GM10847 (cell line): ENCODE data around the gene SP2.

Experiments
- POLR2A ChIP-seq: IDR thresholded peaks from 2 replicates; pipeline ENCODE4 v1.6.1; 2011; ENCODE audit not compliant: insufficient read length; ENCODE audit errors: extremely low read depth

The SP2 gene

DNA sequence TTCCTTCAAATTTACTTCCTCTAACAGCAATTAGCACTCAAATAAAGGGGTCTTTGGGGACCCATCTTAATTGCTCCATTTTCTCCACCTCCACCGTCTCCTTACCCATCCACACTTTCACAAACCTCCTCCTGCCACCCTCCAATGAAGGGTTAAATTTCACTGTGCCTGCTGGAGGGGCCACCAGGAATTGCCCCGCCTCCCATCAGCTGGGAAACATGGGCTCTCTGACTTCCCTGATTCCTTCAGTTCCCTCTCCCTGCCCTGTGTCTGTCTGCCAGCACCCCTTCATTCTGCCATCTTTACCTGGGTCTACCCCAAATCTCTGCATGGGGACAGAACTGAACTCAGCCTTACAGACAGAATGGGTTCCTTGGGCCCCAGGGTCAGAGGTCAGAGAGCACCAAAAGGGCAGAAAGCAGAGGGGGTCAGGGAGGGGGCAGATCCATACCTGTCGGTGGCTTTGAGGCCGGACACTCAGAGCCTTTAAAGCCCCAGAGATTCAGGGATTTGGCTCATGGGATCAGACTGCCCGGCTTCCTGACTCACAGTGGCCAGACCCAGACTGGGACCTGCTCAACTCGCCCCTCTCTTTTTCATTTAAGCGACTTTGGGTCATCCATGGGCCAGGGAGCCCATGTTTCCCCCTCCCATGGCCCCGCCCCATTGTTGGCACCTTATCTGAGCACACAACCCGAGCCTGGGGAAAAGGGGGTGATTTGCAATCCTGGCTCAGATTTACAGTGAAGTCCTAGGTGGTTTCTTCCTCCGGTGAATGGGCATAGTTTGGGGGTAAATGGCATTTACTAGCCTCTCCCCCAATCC is 17.6 kb upstream of the SP2 start:
- no peak for TF ChIP-seq POLR2A

DNA sequence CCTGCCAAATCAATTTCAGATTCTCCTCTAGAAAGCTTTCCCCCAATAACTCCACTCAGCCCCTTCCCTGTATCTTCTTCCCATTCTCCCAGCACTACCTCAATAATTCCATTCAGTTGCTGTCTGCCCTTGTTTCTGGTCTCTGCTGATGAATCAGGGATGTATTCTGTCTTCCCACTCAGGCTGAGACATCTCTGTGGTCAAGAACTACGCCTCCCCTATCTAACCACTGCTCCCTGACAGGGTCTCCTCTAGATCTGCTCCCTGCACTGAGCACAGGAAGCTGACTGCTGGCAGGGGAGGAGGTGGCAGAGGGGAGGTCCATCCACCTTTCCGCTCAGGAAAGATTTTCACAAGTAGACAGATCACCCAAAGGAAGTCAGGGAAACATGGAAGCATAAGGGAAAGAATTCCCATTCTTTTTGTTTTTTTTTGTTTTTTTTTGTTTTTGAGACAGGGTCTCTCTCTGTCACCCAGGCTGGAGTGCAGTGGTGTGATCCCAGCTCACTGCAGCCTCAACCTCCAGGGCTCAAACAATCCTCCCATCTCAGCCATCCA is 16.9 kb upstream of the SP2 start:
- no peak for TF ChIP-seq POLR2A

DNA sequence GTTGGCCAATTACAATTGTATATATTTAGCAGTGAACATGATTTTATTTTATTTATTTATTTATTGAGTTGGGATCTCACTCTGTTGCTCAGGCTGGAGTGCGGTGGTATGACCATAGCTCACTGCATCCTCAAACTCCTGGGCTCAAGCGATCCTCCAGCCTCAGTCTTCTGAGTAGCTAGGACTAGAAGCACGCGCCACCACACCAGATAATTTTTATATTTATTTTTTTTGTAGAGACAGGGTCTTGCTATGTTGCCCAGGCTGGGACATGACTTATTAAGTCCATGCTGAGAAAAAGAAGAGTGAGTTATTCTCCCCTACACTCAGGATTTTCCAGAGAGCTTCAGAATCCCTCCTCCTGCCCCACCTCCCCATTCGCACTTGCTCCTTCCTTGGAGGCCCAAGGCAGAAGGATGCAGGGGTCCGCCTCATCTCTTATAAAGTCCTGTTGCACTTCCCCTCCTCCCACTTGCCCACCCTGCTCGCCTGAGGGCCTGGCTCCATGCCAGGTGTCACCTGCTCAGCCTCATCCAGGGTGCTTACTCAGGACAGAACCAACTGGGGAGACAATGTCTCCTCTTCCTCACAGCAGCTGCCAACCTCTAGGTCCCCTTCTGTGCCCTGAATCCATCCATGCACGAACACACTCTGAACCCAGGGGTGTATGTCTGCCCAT is 16.1 kb upstream of the SP2 start:
- no peak for TF ChIP-seq POLR2A

DNA sequence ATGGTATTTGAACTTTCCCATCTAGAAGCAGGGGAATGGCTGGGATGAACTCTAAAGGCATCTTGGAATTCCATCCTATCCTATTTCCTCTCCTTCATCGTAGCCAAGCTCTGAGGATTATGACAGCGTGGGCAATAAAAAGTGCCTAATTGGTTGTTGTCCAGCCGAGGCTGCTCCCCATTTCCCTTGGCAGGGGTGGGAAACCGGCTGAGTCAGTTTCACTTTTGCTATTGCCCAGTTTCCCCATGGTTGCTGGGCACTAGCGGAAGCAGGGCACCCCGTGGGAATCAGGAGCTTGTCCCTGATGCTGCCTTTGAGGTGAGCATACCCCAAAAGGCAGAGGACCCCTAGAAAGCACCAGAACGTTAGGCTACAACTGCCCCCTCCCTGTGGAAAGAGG is 13.8 kb upstream of the SP2 start:
- no peak for TF ChIP-seq POLR2A

DNA sequence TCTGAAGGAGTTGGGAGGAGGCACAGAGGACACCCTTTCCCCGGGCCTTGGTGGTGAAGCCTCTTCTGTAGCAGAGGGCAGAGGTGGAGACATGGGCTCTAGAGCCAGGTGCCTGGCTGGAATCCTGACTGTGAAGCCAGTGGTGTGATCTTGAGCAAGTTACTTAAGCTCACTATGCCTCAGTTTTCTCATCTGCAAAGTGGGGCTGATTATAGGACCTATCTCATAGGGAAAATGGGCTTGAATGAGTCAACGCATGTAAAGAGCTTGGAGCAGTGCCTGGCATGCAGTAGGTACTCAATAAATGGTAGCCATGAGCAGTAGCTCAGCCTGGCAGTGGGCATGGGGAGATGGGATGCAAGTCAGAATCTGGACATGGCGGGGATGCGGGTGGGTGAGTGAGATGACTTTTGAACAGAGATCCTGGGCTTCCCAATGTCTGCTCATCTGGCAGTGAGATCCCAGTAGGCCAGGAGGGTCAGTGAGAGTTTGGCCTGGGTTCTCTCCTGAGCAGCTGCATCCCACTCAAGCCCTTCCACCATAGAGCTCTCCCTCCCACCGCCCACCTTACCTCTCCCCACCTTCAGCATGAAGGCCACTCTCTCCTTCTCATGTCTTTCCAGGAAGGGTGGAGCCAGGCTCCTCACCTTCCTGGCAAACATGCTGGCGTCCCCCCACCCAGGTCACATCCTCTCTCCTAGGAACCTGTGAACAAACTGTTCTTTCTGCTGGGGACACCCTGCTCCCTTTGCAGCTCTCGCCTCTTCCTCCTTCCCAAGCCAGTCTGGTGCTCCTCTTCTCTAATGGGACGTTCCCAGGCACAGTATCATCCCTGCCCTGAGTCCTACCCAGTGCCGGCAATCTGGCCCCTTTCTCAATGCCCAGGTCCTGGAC is 13.1 kb upstream of the SP2 start:
- no peak for TF ChIP-seq POLR2A

DNA sequence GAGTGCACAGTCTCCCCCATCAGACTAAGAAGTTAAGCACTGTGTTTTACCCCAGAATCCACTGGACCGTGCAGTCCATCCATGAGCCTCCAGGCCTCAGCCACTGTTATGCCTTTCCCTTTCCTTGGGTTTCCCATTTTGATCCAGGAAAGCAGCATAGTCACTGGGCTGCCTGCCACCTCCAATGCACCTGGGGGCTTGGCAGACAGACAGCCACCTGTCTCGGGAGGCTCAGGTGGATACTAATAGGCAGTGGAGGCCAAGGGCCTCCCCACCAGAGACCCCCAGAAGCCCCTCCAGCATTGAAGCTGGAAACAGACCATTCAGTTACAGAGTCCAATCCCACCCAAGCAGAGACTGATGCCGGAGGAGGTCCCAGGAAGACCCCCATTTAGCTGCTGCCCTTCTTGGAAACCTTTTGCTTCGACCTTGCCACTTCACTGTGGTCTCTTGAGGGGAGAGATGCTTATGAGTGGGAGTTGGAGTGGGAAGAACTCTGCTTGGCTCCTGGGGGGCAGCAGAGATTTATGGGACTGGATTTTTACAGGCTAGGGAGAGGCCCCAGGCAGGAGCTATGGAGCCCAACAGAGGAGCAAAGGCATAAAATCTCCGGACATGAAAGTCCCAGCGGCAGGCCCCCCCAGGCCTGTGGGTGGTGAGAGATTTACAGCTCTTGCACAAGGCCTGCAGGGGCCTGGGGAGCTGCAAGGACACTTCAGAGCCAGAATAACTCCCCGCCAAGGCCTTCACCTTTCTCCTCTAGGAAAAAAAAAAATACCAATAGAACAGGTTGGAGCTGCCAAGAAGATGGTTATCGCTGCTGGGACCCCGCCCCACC is 12.2 kb upstream of the SP2 start:
- TF ChIP-seq POLR2A = no peak

DNA sequence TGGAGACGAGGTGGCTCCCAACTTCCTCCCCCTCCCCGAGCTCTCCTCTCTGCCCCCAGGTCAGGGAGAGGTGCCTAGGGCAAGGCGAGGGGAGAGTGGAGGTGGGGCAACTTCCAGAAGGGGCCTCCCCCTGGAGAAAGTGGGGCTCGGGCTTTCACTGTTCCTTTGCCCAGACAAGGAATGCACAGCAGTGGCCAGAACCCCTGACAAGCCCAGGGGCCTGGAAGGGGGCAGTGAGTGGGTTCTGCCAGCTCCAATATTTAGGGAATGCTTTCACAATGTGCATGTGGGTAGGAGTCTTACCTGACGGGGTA is 11.7 kb upstream of the SP2 start:
- no peak for TF ChIP-seq POLR2A

DNA sequence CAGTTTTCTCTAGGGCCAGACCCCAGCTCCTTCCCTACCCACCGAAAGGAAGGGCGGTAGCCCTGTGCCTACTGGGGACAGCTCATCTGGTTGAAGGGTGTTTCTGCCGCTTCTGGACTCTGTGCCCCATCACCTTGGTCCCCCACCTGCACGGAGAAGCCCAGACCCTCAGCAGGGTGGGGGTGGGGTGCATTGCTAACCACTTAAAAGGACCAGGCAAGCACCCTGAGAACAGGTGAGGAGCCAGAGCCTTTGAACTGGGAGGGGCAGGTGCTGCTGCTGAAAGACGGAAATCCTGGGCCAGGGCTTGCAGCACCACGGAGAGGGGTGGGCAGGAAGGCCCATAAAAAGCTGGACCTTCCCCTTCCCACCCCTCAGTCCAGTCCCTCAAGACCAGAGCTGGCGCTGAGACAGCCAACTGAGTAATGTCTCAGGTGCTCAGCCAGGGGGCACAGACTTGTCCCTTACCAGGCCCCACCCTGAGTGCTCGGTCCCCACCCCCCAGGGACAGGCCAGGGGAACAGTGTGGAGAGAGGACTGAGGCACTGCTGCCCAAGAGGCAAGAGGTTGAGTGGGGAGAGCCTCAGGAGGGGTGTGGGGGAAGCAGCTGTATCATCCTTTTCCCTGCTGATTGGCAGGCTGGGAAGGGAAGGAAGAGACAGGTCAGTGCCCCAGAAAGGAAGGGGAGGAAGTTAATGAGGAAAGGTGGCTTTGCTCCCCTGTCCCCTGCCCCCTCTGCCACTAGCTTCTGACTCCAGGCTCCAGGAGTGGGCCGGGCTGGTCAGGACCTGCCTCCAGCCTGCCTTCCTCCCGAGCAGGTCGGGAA is 10.9 kb upstream of the SP2 start:
- TF ChIP-seq POLR2A = no peak

DNA sequence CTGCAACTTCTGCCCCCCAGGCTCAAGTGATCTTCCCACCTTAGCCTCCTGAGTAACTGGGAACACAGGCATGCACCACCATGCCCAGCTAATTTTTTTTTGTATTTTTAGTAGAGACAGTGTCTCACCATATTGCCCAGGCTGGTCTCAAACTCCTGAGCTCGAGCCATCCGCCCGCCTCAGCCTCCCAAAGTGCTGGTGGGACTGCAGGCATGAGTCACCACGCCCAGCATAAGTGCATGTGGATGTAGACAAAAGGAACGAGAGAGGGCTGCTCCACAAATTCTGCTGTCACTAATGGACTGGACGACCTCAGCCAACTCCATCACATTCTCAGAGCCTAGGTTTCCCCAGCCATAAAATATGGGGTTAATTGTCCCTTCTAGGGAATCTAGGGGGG is 7.7 kb upstream of the SP2 start:
- no peak for TF ChIP-seq POLR2A

DNA sequence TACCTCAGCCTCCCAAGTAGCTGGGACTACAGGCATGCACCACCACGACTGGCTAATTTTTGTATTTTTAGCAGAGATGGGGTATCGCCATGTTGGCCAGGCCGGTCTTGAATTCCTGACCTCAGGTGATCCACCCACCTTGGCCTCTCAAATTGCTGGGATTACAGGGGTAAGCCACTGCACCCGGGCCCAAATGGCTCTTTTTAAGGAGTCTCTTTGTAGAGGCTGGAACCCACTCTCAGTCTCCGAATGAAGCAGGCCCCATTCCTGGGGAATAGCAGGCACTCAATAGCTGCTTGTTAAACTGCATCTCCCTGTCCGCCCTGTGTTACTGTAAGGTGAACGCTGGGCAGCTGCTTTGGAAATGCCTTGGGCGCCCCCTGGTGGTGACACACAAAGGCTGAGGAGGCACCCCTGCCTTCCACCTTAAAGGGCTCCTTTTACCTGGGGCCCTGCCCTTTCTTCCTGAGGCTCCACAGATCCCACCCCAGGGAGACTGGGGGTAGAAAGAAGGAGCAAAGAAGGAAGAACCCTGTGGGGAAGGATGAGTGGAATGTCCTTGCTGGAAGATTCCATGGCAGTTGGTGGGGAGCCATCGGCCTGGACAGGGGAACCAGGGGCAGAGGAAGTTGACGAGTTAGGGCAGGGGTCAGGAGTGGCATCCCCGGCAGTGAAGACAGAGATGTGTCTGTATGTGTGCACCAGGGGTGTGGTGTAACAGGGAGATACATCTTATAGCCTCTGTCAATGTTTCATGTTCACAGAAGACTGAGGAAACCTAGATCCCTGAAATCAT is 6.1 kb upstream of the SP2 start:
- no peak for TF ChIP-seq POLR2A

DNA sequence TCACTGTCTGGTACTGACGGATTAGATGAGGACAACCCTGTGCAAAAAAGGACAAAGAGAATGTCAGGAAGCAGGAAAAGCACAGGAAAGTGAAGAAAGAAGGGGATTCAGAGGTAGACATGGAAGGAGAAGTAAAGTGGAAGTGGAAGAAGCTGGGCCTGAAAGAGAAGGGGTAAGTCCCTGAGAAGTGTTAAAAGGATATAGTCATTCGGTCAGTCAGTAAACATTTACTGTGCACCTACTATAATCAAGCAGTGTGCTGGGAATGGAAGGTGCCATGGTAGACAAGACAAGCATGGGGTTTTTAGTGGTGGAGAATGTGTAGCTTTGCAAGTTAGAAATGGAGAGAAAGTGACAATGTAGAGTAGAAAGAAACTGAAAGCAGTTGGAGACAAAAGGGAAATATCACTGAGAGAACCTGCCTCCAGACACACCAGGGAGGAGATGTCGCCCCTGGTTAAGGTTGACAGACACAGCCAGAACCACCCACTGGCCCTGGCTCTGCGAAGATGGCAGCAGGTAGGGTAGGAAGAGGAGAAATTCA is 4.4 kb upstream of the SP2 start:
- TF ChIP-seq POLR2A = no peak

DNA sequence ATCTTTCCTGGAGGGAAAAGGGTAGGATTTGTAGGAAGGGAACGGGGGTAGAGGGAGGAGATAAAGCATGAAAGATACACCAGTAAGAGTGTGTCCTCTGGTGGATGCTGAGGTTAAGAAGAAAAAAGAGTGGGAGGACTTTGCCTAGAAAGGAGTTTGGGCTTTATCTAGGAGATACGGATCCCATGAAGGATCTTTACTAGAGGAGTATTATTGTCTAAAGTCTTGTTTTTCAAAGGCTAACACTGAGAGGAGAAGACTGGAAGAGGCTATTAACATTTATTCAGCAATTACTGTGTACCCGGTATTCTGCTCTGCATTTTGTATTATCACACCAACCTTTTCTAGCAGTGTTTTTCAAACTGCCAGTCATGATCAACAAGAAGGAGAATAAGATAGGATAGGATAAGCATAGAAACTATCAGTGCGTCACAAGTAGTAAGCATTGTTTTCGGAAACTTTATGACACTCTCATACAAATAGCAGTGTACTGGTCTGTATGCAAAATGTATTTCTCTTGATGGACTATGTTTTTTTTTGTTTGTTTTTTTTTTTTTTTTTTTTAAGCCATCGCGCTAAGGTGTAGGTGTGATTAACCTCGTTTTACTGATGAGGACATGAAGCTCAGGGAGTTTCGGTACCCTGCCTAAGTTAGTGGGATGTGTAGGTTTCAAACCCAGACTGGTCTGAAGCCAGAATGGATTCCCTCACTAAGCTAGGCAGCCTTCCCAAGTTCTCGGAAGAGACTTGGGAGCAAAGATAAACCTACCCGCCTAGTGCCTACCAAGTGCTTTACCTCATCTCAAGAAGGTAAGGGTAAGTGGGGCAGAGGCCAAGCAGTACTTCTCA is 1.3 kb upstream of the SP2 start:
- no peak for TF ChIP-seq POLR2A
